Adrenal gland (tissue), 5 donors: ENCODE data around the gene WWOX.

Experiments
- POLR2A ChIP-seq, 2 donors: fragments of 450-650 bp; IDR thresholded peaks; one replicate each; pipeline ENCODE4 v1.6.1; 2017; ENCODE audit warnings: antibody characterized with exemption in 2 of 2, mild to moderate bottlenecking in 2 of 2, moderate library complexity in 1 of 2
- TF ChIP-seq, protein P1 (sequence below), 6 experiments: fragments of 450-650 bp in 4 of 6; fragments of 200-600 bp in 2 of 6; sonication (generic) in 1 of 6; IDR thresholded peaks; 1 replicate in 5 of 6; 2 replicates in 1 of 6; pipeline versions ENCODE4 v1.5.1 to v1.8.0; 2016 to 2021; ENCODE audit warnings: antibody characterized with exemption in 6 of 6, mild to moderate bottlenecking in 2 of 6, moderate library complexity in 1 of 6
- donor health status: DM: no; HTN: no; CAD: no.

DNA sequence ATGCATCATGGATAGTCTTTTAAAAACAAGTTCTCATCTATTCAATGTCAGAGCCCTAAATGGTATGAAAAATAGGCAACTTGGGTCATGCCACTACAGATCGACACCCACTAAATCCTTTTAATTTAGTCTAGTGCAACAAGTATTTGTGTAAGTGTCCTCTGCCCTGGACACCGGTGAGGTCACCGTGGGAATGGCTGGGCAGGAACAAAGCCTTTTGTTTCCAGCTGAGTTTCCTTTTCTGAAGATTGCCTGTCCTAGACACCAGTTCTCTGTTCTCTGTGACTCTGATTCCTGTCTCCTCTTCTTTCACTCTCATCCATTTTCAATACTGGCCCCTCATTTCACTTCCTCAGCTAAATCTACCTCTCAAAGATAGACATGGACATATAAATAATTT lies 1054.6 kb downstream of the WWOX start:
- TF ChIP-seq POLR2A (IDR thresholded peaks at IDR 0.05), result no peak
- TF ChIP-seq, protein P1, sequence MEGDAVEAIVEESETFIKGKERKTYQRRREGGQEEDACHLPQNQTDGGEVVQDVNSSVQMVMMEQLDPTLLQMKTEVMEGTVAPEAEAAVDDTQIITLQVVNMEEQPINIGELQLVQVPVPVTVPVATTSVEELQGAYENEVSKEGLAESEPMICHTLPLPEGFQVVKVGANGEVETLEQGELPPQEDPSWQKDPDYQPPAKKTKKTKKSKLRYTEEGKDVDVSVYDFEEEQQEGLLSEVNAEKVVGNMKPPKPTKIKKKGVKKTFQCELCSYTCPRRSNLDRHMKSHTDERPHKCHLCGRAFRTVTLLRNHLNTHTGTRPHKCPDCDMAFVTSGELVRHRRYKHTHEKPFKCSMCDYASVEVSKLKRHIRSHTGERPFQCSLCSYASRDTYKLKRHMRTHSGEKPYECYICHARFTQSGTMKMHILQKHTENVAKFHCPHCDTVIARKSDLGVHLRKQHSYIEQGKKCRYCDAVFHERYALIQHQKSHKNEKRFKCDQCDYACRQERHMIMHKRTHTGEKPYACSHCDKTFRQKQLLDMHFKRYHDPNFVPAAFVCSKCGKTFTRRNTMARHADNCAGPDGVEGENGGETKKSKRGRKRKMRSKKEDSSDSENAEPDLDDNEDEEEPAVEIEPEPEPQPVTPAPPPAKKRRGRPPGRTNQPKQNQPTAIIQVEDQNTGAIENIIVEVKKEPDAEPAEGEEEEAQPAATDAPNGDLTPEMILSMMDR (IDR thresholded peaks at IDR 0.05), result no peak
